Natural killer cell (primary cell): ENCODE results near the gene HIP1R. TPM values are rescaled to one million over a fixed set of nuclear protein-coding genes. Genes with fewer than 3 reads are reported as not detected.
A peak's percentile ranks its signal among the peaks of the same experiment; 100 is the strongest.

Source experiments
- ATAC-seq, 3 donors: fragments of 150-1000 bp in 2 of 3; fragments of 200-7000 bp in 1 of 3; cut with Tn5 transposase; 1 replicate in 1 of 3; 2 replicates in 2 of 3; pipeline ENCODE4 v1.10.0; 2021; ENCODE audit warnings: mild to moderate bottlenecking in 2 of 3, moderate library complexity in 2 of 3
- DNase-seq, 2 donors: peaks; one replicate each; pipeline versions ENCODE4 v3.0.0 to v3.0.0-alpha.2; 2013 to 2021; ENCODE audit warnings: mixed read lengths in 1 of 2
- H3K27ac ChIP-seq: one replicate; pipeline ENCODE4 v1.5.1; 2013; ENCODE audit warnings: mild to moderate bottlenecking, low read length
- H3K27me3 ChIP-seq: one replicate; pipeline ENCODE4 v1.6.1; 2013; ENCODE audit warnings: low read length; ENCODE audit not compliant: control insufficient read depth, insufficient read depth
- H3K36me3 ChIP-seq: one replicate; pipeline ENCODE4 v1.6.1; 2013; ENCODE audit warnings: low read length; ENCODE audit not compliant: control insufficient read depth, insufficient read depth
- H3K4me1 ChIP-seq: one replicate; pipeline ENCODE4 v1.6.1; 2013; ENCODE audit warnings: low read length; ENCODE audit not compliant: control insufficient read depth, insufficient read depth
- H3K4me3 ChIP-seq: one replicate; pipeline ENCODE4 v1.5.1; 2013; ENCODE audit warnings: low read length
- H3K9me3 ChIP-seq: one replicate; pipeline ENCODE4 v1.6.1; 2013; ENCODE audit warnings: low read length; ENCODE audit not compliant: control insufficient read depth, insufficient read depth
- H3K27ac Mint-ChIP-seq, 2 donors: one replicate each; pipeline ENCODE4 v1.8.0; 2022; ENCODE audit warnings: mild to moderate bottlenecking in 2 of 2, mixed read lengths in 2 of 2, moderate library complexity in 1 of 2
- H3K27me3 Mint-ChIP-seq, 2 donors: one replicate each; pipeline ENCODE4 v1.8.0; 2022; ENCODE audit warnings: low read depth in 2 of 2, mixed read lengths in 2 of 2
- H3K36me3 Mint-ChIP-seq: one replicate; pipeline ENCODE4 v1.8.0; 2022; ENCODE audit warnings: mixed read lengths
- H3K4me1 Mint-ChIP-seq, 2 donors: one replicate each; pipeline ENCODE4 v1.8.0; 2022; ENCODE audit warnings: mixed read lengths in 2 of 2
- H3K4me3 Mint-ChIP-seq: one replicate; pipeline ENCODE4 v1.8.0; 2022; ENCODE audit warnings: mild to moderate bottlenecking, moderate library complexity, mixed read lengths
- H3K9me3 Mint-ChIP-seq, 2 donors: one replicate each; pipeline ENCODE4 v1.8.0; 2022; ENCODE audit warnings: mixed read lengths in 2 of 2
- CTCF ChIP-seq: fragments of 200-600 bp; IDR thresholded peaks from one replicate; pipeline ENCODE4 v1.8.0; 2022; ENCODE audit warnings: antibody characterized with exemption
- WGBS: methylation state at CpG from one replicate; pipeline ENCODE4 v1.1.7; 2013; ENCODE audit warnings: missing lambda C conversion rate; ENCODE audit not compliant: insufficient coverage; 5-methylcytosine and 5-hydroxymethylcytosine counted together
- intact Hi-C: fragments of 100-400 bp; cut with micrococcal nuclease; formaldehyde crosslinking; loops from one replicate; pipeline ENCODE4 v1.14.2; 2022
- total RNA-seq, 4 donors: library from RNA; stranded (reverse); fragments of 120-200 nt in 1 of 4; gene quantifications; one replicate each; pipeline versions ENCODE4 v1.2.3 to v1.2.4, GENCODE V29; 2013 to 2022

The HIP1R gene
- total RNA-seq, 3 donors from 2014 or later (not counting 1 experiment from before 2014, with no cell fraction given), result 78.6 to 93.1 (median 85.5) TPM

GRCh38 chr12:122886851-122887818 lies 51.9 kb downstream of the HIP1R start:
- peak overlapping the region; percentile 90 for H3K4me3 Mint-ChIP-seq
- H3K4me1 Mint-ChIP-seq, result peaks cover 87 to 88% of the 10 kb centered on the region in 2 donors
- H3K36me3 Mint-ChIP-seq, result no peaks in the 10 kb centered on the region
- H3K27ac ChIP-seq, result peak overlapping the region; percentile 68
- no peaks in the 10 kb centered on the region for H3K9me3 Mint-ChIP-seq
- H3K27ac Mint-ChIP-seq, result peak overlapping the region; percentile 87 to 100
- intact Hi-C loops, result loop anchor here (2.0 kb wide), 2 partner anchors 14 kb away; no protein-coding TSS in a partner anchor
- no peak overlapping the region for H3K4me3 ChIP-seq
- no peaks in the 10 kb centered on the region for H3K36me3 ChIP-seq
- peaks cover 71% of the 10 kb centered on the region for H3K4me1 ChIP-seq
- no peaks in the 10 kb centered on the region for H3K27me3 Mint-ChIP-seq
- 66% methylated on average over 8 of the region's 10 CpGs for WGBS
- DNase-seq (no peak), ATAC-seq (peak in 2 of 3 donors; percentile 9 to 36)
- no peaks in the 10 kb centered on the region for H3K27me3 ChIP-seq
- no peaks in the 10 kb centered on the region for H3K9me3 ChIP-seq
- TF ChIP-seq CTCF, result no peak

- H3K27me3 Mint-ChIP-seq, result no peaks in the 10 kb centered on the region
- H3K27me3 ChIP-seq, result no peaks in the 10 kb centered on the region
- 38% methylated on average over 3 of the region's 5 CpGs for WGBS
- no peaks in the 10 kb centered on the region for H3K36me3 Mint-ChIP-seq
- peak overlapping the region; percentile 87 to 100 for H3K27ac Mint-ChIP-seq
- peaks cover 71% of the 10 kb centered on the region for H3K4me1 ChIP-seq
- H3K36me3 ChIP-seq, result no peaks in the 10 kb centered on the region
- no peak for TF ChIP-seq CTCF
- no peaks in the 10 kb centered on the region for H3K9me3 Mint-ChIP-seq
- H3K27ac ChIP-seq, result peak overlapping the region; percentile 68
- H3K4me3 ChIP-seq, result peak overlapping the region; percentile 4
- ATAC-seq (peak in 1 of 3 donors; percentile 5), DNase-seq (no peak)
- no peaks in the 10 kb centered on the region for H3K9me3 ChIP-seq
- H3K4me1 Mint-ChIP-seq, result peaks cover 87% of the 10 kb centered on the region in 2 donors
- peak overlapping the region; percentile 90 for H3K4me3 Mint-ChIP-seq
- intact Hi-C loops, result loop anchor here (2.0 kb wide), 2 partner anchors 13 to 15 kb away; no protein-coding TSS in a partner anchor
These were observed 52.6 kb downstream of the HIP1R start for GRCh38 chr12:122887819-122888212.

GRCh38 chr12:122888232-122888752 lies 53.0 kb downstream of the HIP1R start:
- Mint-ChIP-seq H3K36me3 (no peaks in the 10 kb centered on the region), H3K27me3 (no peaks in the 10 kb centered on the region), H3K4me3 (peak overlapping the region; percentile 90), H3K9me3 (no peaks in the 10 kb centered on the region), H3K27ac (peak overlapping the region; percentile 87 to 100), H3K4me1 (peaks cover 84 to 85% of the 10 kb centered on the region in 2 donors)
- intact Hi-C loops, result no loop called here
- Histone ChIP-seq H3K27me3 (no peaks in the 10 kb centered on the region), H3K27ac (peak overlapping the region; percentile 68), H3K9me3 (no peaks in the 10 kb centered on the region), H3K4me3 (peak overlapping the region; percentile 4), H3K4me1 (peaks cover 72% of the 10 kb centered on the region), H3K36me3 (no peaks in the 10 kb centered on the region)
- TF ChIP-seq CTCF, result no peak
- ATAC-seq (peak; percentile 50 to 78 (median 57)), DNase-seq (peak in 1 of 2 donors; percentile 87)
- 11% methylated on average over 12 of the region's 12 CpGs for WGBS
